A172 (cell line): ENCODE data around the gene STX11. TPM values are rescaled to one million over a fixed set of nuclear protein-coding genes. Genes with fewer than 3 reads are reported as not detected.
"Not testable (repeated sequence)": the region's sequence is repeated elsewhere in the genome, so short reads cannot be mapped to it uniquely, and the experiment has no call there.

Experiments used
- DNase-seq: peaks from one replicate; pipeline ENCODE4 v3.0.0-alpha.2; 2015; ENCODE audit warnings: low spot score
- total RNA-seq: library from RNA; depleted of rRNA; stranded (reverse); fragments of >200 nt; shearing (Covaris generic); gene quantifications from 2 replicates; pipeline ENCODE4 v1.2.3, GENCODE V29; 2014; rRNA removed

Gene STX11
- 0.86 and 0.88 TPM in 2 replicates for total RNA-seq

DNA sequence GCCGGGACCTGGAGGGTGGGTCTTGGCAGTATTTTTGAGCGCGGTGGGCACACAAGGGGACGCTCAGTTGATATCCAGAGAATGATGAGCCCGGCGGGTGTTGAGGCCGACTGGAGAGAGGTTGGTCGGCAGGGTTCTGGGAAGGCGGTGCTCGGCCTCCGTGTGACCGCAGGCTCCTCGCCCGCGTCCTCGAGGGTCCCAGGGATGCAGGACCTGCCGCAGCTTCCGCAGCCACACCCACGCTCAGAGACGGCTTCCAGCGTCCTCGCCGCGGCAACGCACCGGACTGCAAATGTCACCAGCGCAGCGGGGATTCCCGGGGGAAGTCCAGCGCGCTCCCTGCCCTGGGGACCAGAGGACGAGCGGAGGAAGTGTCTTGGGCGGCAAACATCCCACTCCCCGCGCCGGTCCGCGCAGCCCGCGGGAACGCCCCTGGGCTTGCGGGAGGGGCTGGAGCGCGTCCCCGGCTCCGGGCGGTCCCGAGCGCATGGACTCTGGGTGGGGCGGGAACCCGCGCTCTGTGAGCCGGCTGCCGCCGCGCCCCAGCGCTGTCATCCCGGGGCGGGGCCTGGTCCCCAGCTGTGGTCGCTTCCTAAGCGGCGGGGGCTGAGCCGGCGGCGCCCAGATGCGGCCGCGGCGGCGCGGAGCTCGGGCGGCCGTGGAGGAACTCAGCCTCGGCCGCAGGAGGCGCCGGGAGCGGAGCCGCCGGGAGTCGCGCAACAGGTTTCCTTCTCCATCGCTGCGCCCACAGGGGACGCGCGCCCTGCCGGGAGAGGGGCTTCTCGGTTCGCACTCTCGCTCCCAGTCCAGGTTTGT lies at the start of gene STX11:
STX11 (plus strand) TSS at position 624 of the 816 bp plus-strand sequence. CDS start 36,111 bp downstream, outside the sequence.
- peak; percentile 17 for DNase-seq

DNA sequence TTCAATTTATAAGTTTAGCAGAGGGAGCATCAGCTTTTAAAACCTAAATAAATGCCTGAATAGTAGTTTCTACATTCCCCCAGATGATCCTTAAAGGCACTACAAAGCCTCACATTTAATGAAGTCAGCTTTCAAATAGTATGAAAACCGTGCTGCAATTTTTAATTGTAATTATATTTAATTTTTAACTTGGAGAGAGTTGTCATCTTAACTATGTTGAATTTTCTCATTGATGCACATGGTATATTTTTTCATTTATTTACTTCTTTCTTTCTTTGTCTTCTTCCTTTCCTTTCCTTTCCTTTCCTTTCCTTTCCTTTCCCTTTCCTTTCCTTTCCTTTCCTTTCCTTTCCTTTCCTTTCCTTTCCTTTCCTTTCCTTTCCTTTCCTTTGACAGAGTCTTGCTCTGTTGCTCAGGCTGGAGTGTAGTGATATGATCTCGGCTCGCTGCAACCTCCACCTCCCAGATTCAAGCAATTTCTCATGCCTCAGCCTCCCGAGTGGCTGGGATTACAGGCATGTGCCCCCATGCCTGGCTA lies 47.2 kb upstream of the STX11 start:
- DNase-seq = no peak

DNA sequence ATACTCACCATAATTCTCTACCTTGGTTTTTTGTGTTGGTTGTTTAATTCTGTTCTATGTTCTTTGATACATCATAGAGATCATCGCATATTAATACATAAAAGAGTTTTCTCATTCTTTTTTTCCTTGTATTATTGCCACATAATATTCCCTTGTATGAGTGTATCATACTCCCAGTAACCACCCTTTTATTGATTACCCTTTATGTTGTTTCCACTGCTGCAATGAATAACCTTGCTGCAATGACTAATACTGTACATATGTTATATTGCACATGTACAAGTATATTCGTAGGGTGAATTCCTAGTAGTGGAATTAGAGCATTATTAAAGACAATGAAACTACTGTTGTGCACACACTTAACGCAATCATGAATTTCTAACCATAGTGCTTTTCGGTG lies 45.8 kb upstream of the STX11 start:
- no peak for DNase-seq

DNA sequence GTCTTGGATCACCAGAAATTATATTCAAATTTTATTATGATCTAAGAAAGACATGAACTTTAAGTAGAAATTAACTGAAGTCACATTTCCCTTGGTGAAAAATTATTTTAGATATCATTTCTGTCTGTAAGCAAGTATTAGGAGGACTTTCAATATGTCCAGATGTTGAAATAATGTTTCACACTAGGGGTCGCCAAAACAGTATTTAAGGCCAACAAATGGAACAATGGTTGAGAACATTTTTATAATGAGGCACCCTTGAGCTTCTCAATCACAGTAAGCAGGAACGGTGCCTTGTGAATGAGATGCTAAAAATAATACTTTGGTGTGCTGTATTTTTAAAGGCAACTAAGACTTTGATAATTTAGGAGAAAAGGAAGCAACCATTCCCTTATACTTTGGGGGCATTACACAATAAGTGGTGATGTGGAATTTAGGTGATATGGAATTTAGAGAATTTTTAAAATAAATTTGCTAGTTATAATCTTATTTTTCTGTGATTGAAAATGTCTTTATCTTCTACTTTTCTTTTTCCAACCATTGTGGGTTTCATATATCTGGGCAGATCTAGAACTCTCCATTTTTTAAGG lies 45.3 kb upstream of the STX11 start:
- DNase-seq = peak; percentile 69

DNA sequence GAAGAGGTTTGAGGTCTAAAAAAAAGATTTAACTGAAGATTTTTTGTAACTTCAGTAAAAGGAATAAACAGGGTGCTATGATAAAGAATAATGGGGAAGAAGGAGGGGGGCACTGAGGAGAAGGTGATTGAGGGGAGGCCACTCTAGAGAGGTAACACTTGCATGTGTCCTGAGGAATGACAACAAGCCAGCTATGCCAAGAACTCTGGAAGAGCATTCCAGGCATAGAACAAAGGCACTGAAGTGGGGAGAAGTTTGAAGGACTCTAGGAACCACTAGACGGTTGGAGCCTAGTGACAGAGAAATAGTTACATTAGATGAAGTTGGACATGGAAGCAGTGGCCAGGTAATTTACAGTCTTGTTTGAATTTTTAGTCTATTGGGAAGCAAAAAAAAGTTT lies 44.1 kb upstream of the STX11 start:
- DNase-seq = no peak

DNA sequence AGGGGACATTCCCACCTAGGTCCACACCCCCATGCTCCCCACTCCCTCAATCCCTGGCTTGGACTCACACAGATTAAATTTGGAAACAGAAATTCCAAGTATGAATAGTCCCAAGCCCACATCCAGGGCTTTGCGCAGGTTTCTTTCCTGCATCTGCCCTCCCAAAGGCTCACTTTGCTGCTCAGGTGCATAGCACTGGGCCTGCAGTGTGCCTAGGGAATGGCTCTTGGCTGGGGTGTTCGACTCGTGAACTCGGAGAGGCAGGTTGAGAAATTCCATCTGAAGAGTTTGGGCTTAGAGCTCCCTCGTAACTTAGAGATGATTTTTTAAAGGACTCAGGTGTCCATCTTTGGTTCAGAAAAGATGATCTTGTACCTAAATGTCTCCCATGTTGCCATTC lies 40.1 kb upstream of the STX11 start:
- no peak for DNase-seq

DNA sequence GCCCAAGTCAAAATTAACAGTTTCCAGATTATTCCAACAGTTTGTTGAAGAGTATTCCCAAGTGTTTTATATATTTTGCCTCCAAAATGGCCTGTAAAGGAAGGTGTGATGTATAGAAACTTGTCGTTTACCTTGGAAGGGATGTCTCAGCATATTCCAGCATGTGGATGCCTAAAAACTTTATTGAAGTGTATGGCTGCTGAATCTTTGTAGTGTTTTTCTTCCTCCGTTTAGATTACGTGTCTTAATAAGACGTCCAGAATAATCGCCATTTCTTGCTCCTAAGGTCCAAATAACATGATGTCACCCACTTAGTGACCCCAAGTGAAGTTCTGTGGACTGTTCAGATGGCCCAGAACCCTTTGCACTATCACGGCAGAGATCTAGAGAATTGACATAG lies 37.0 kb upstream of the STX11 start:
- DNase-seq = no peak

DNA sequence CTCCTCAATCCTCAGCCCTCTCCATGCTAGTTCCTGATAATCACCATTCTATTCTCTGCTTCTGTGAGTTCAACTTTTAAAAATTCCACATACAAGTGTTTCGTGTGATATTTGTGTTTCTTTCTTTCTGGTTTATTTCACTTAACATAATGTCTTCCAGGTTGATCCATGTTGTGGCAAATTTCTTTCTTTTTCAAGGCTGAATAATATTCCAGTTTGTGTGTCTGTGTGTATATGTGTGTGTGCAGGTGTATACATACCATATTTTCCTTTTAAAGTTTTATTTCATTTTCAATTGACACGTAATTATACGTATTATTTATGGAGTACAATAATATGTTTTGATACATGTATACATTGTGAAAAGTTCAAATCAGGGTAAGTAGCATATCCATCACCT lies 35.1 kb upstream of the STX11 start:
- no peak for DNase-seq

DNA sequence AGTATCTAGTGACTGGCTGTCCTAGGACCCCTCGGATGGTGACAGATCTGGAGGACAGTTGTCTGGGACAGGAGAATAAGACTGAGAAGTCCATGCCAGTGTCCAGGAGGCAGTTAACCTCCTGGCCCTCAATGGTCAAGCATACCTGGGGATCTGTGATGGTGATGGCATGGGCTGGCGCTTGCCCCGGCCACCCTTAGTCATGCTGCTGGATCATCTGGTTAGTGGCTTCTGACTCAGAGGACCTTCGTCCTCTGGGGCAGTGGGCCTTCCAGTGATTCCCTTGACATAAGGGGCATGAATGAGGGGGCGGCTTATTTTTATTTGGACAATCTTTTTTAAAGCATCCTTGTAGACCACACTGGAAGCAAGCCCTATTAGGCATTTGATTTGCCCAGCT lies 30.9 kb upstream of the STX11 start:
- no peak for DNase-seq

DNA sequence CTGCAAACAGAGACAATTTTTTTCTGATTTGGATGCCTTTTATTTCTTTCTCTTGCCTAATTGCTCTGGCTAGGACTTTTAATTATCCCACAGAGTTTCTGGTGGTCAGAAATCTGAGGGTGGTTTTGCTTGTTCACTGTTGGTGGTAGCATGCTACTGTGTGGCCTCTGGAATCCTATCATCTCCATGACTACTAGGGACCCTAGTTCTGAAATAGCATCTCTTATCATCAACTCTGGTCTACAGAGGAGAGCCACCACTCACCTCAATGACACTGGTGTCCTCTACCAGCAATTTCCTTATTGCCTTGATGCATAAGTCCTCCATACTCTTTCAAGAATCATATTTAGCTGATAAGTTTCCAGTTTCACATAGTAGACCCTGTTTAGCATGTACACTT lies 27.5 kb upstream of the STX11 start:
- no peak for DNase-seq

DNA sequence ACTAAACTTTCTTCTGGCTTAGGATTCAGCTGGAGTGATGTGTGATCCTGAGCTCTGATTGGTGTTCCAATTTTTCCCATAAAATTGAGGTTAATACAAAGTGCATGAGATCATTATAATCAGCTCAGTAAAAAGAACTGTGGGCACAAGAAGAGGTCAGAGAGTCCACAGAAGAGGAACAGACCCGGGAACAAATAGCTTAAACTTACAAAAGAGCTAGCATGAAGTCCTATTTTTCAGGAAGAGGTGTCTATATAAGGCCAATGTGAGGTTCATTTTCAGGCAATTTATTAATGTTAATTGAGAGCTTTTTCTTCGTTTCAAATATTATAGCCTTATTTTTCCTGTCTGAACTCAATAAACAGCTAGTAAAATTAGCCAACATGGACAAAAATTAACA lies 26.9 kb upstream of the STX11 start:
- DNase-seq = no peak

DNA sequence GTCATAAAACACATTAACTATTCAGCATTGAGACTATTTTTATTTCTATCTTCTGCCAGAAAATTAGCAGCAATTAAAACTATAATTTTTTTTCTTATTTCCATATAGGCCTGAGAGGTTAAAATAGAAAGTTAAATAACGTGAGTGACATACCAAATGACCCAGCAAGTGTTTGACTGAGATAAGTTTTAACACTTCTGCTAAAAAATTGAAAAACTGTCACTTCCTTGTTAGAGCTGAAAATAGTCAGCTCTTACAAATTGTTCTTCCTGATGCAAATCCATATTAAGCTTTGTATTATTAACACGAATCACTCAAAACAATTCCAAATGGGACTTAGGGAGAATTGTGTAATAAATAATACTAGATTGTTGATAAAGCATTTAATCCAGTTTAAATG lies 26.5 kb upstream of the STX11 start:
- DNase-seq = no peak

DNA sequence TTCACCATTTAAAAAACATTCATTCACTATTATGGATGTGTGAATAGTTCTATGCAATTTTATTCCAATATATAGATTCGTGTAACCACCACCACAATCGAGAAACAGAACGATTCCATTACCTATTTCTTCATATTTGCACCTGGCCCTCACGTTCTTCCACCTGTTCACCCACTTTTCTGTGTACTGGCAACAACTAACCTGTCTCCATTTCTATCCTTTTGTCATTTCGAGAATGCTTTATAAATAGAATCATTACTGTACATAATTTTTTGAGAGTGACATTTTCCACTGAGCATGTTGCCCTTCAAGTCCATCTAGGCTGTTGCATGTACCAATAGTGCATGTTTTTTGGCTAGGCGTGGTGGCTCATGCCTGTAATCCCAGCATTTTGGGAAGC lies 23.2 kb upstream of the STX11 start:
- no peak for DNase-seq

DNA sequence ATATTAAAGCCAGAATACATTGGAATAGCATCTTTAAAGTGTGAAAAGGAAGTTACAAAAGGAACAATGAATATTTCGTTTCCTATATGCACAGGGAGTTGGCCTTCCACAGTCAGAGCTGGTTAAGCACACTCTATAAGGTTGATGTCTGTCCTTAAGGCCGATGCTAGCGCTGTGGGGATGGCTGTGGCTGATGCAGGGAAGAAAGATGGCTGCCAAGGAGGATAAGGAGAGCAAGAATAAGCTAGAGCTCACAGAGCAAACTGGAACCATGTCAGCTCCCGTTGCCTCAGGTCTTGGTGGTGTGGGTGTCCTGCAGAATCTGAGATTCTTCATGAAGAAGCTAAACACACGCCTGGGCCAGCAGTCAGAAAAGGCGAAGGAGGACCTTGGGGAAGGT lies 20.8 kb upstream of the STX11 start:
- no peak for DNase-seq

DNA sequence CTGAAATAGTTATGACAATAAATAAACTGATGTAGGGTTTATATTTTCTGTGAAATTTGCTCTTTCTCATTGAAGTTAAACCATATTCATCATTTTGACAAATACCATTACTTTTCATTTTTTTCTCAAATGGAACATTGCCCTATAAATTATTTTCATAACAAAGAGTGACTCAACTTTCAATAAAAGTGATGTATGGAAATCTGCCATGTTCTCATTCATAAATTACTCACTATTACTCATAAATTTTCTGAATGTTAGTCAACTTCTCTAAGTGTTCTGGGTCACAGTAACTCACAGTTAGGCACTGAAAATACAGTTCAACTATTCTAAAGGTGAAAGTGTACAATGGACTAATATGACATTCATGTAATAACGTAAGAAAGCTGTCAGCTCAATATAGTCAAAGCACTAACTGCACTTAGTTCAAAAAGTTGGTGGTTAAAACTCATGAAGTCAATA lies 19.0 kb upstream of the STX11 start:
- peak; percentile 29 for DNase-seq

DNA sequence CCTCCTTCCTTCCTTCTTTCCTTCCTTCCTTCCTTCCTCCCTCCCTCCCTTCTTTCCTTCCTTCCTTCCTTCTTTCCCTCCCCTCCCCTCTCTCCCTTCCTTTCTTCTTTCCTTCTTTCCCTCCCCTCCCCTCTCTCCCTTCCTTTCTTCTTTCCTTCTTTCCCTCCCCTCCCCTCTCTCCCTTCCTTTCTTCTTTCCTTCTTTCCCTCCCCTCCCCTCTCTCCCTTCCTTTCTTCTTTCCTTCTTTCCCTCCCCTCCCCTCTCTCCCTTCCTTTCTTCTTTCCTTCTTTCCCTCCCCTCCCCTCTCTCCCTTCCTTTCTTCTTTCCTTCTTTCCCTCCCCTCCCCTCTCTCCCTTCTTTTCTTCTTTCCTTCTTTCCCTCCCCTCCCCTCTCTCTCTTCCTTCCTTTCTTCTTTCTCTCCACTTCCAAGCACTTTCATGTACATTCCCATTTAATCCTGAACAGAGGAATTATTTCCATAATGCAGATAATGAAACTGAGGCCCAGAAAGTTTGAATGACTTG lies 18.1 kb upstream of the STX11 start:
- not testable (repeated sequence) for DNase-seq

DNA sequence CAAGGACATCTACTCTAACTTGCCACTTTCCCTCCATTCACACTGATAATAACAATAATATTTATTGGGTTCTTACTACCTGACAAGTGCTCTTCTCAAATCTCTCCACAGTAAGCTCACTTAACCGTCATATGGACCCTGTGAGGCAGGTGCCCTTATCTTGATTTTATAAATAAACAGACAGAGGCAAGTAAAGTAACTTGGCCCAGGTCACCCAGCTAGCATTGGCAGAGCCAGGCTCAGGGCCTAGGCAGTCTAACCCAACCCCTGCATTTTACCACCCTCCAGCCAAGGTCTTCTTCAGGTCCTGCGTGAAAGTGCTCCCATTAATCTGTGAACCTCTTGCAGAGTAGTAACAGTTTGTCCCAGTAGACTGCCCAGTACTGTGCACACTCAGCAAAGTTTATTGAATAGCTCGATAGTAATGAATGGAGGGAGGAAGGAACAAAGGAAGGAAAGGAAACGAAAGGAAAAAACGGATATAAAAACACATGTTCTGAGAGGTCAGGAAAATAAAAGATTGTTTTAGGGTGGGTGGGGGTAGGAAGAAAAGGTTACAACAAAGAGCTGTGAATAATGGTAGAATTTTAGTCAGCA lies 17.0 kb upstream of the STX11 start:
- no peak for DNase-seq

DNA sequence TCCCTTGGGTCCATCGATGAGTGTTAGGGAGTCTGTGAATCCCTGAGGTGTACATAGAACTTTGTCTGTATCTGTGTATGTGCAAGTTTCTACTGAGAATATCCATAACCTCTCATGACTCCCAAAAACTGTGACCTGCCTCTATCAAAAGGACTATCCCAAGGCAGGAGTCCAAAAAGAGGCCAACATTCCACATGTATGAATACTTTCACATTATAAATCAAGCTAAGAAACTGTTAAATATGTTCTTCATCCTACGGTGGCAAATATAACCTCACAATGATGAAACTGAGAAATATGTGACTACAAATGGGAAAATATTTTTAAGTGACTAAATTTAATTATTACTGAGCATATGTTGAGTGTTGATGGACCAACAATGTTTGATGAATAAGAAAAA lies 16.1 kb upstream of the STX11 start:
- DNase-seq = no peak

DNA sequence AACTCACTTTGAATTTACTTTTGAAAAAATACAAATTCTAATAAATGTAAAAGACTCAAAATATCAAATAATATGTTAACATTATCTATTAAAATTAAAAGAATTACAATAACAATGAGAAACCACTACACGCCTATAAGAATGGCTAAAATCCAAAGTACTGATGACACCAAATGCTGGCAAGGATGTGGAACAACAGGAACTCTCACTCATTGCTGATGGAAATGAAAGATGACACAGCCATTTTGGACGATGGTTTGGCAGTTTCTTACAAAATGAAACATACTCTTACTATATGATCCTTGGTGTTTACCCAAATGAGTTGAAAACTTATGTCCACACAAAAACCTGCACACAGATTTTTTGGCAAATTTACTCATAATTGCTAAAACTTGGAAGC lies 15.6 kb upstream of the STX11 start:
- DNase-seq = no peak

DNA sequence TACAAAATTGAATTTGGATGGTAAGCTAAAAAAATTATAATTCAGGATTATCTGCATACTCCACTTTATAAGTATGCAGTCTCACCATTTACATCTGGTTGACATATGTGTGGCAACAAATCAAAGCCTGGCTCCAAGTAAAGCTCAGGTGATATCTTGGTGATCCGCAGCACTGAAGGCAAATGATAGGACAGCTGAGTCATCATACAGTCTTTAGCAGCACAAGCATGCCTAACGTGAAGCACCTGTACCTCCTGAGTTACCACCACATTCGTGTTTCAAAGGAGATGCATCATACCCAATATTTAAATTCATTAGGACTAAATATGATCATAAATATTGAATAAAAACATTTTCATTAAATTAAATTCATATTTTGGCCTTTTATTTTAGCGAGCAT lies 11.8 kb upstream of the STX11 start:
- no peak for DNase-seq

DNA sequence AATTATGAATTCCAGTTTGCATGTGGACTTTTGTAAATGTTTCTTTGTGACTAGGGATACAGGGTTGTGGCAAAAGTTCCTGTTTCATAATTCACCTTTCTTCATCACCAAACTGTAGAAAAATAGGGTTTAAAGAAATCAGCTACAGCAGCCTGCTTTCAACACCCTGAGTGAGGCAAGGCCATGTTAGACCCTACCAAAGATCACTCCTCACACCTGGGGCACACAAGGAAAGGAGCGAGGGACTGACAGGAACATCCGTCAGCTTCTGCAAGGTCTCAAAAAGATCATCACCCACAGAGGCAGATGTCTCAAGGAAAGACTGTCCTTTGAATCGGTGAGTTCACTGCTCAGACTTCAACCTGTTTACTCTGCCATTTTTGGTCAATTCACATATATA lies 10.5 kb upstream of the STX11 start:
- no peak for DNase-seq

DNA sequence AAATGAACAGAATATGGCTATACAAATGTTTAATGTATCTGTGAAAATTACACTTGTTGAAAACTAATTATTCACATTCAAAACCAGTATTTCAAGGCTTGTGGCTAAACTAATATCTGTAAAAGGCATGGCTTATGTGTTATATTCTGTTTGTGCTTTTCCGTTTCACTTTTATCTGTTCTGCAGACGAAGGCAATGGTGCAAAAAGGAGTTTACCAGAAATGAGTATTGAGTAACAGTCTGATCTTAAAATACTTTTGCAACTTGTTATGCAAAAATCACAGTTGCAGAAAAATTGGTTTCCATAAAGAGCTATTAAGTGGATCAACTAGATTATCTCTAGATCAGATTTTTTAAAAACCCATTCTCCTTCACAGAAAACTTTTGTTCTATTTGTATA lies 9.4 kb upstream of the STX11 start:
- DNase-seq = no peak

DNA sequence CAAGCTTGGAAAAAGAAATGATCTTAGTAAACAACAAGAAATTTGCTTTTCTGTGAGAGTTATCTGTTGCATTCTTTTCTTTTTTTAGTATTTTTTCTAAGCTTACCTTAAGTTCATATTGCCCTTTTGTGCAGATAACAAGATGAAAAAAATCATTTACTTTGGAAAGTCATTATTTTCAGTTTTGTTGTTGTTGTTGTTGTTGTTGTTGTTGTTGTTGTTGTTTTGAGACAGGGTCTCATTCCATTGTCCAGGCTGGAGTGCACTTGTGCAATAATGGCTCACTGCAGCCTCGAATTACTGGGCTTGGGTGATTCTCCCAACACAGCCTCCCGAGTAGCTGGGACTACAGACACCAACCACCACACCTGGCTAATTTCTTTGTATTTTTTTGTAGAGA lies 8.8 kb upstream of the STX11 start:
- DNase-seq = no peak
